ENCODE data around the gene HDAC7. TPM values are rescaled to one million over a fixed set of nuclear protein-coding genes. Genes with fewer than 3 reads are reported as not detected.

Gene HDAC7
- polyA plus RNA-seq: 10 to 100 TPM; 20.9 to 35.6 TPM

- Histone ChIP-seq H3K36me3 (ENCODE audit: control insufficient read depth in 2 of 2, insufficient read depth in 2 of 2, low read length in 1 of 2) (no peaks in the 10 kb centered on the region), H3K4me3 (ENCODE audit: low read depth in 1 of 2, low read length in 2 of 2) (peak within 1 kb of the TSS; percentile 77 to 94), H3K27me3 (ENCODE audit: control insufficient read depth in 1 of 2, insufficient read depth in 2 of 2, low read length in 2 of 2) (no peaks in the 10 kb centered on the region), H3K4me1 (ENCODE audit: control insufficient read depth in 2 of 2, insufficient read depth in 2 of 2, low read length in 1 of 2) (peaks cover 2 to 31% of the 10 kb centered on the region in 2 donors), H3K9me3 (ENCODE audit: control insufficient read depth in 2 of 2, insufficient read depth in 1 of 2, low read depth in 1 of 2, low read length in 1 of 2) (no peaks in the 10 kb centered on the region), H3K27ac (ENCODE audit: low read depth in 2 of 2, low read length in 1 of 2) (peak within 1 kb of the TSS; percentile 98)
- 0% methylated on average over 44 to 58 of the region's 58 CpGs for WGBS, 2 donors
Measured at GRCh38 chr12:47819896-47820630, at the start of gene HDAC7. TSS of gene HDAC7 (minus strand) at chr12:47819903. CDS start at chr12:47819785, 118 bp downstream.

DNA sequence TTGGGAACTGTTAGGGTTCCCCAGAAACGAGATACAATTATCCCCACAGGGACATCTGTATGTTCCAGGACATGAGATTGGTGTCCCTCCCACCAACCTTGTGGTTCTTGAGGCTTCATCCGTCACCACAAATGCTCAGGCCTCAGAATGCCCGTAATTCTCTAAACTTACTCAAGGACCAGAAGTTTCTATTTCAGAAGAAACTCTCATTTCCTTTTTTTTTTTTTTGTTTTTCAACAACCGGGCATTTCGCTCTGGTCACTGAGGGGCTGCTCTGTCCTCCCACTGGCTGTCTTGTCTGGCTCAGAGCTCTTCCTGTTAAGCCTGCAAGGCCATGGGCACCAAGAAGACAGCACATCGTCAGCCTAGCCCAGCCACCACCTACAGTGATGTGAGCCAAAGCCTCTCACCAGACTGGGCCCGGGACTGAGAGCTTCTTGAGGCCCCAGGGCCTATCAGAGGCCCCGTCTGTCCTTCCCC lies 48.9 kb upstream of the HDAC7 start:
- H3K4me3 ChIP-seq (ENCODE audit: low read depth in 1 of 2, low read length in 2 of 2): no peak overlapping the region
- H3K4me1 ChIP-seq (ENCODE audit: control insufficient read depth in 2 of 2, insufficient read depth in 2 of 2, low read length in 1 of 2): peaks cover 4 to 16% of the 10 kb centered on the region in 2 donors
- H3K27ac ChIP-seq (ENCODE audit: low read depth in 2 of 2, low read length in 1 of 2): no peak overlapping the region
- H3K9me3 ChIP-seq (ENCODE audit: control insufficient read depth in 2 of 2, insufficient read depth in 1 of 2, low read depth in 1 of 2, low read length in 1 of 2): no peaks in the 10 kb centered on the region
- no peaks in the 10 kb centered on the region for H3K27me3 ChIP-seq (ENCODE audit: control insufficient read depth in 1 of 2, insufficient read depth in 2 of 2, low read length in 2 of 2)
- peaks cover 0 to 2% of the 10 kb centered on the region in 2 donors for H3K36me3 ChIP-seq (ENCODE audit: control insufficient read depth in 2 of 2, insufficient read depth in 2 of 2, low read length in 1 of 2)
- 78 to 81% methylated on average over 8 of the region's 8 CpGs for WGBS, 2 donors

DNA sequence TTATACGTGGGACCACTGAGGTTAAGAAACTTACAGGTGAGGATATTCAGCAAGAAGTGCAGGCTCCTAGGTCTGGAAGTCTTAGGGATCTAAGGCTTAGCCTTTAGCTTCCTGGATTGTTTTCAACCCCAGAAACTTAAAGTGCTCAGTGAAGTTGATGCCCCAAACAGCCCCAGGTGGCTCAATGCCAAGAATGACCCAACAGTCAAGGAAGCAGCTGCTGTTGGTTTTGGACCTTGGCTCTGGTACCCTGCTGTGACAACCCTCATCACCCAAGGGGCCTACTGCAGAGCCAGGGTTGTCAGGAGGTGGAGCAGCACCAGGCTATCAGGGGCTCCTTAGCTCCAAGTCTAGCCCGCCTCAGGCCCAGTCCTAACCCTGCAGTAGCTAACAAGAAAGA lies 48.3 kb upstream of the HDAC7 start:
- Histone ChIP-seq H3K9me3 (ENCODE audit: control insufficient read depth in 2 of 2, insufficient read depth in 1 of 2, low read depth in 1 of 2, low read length in 1 of 2) (no peaks in the 10 kb centered on the region), H3K27me3 (ENCODE audit: control insufficient read depth in 1 of 2, insufficient read depth in 2 of 2, low read length in 2 of 2) (no peaks in the 10 kb centered on the region), H3K4me3 (ENCODE audit: low read depth in 1 of 2, low read length in 2 of 2) (no peak overlapping the region), H3K27ac (ENCODE audit: low read depth in 2 of 2, low read length in 1 of 2) (no peak overlapping the region), H3K36me3 (ENCODE audit: control insufficient read depth in 2 of 2, insufficient read depth in 2 of 2, low read length in 1 of 2) (peaks cover 0 to 2% of the 10 kb centered on the region in 2 donors), H3K4me1 (ENCODE audit: control insufficient read depth in 2 of 2, insufficient read depth in 2 of 2, low read length in 1 of 2) (peaks cover 4 to 21% of the 10 kb centered on the region in 2 donors)
- WGBS, 2 donors: 86 to 91% methylated on average over 2 of the region's 2 CpGs

GRCh38 chr12:47867495-47867941 lies 47.8 kb upstream of the HDAC7 start:
- Histone ChIP-seq H3K36me3 (ENCODE audit: control insufficient read depth in 2 of 2, insufficient read depth in 2 of 2, low read length in 1 of 2) (peaks cover 0 to 4% of the 10 kb centered on the region in 2 donors), H3K4me1 (ENCODE audit: control insufficient read depth in 2 of 2, insufficient read depth in 2 of 2, low read length in 1 of 2) (peaks cover 6 to 26% of the 10 kb centered on the region in 2 donors), H3K9me3 (ENCODE audit: control insufficient read depth in 2 of 2, insufficient read depth in 1 of 2, low read depth in 1 of 2, low read length in 1 of 2) (no peaks in the 10 kb centered on the region), H3K27me3 (ENCODE audit: control insufficient read depth in 1 of 2, insufficient read depth in 2 of 2, low read length in 2 of 2) (no peaks in the 10 kb centered on the region), H3K27ac (ENCODE audit: low read depth in 2 of 2, low read length in 1 of 2) (no peak overlapping the region), H3K4me3 (ENCODE audit: low read depth in 1 of 2, low read length in 2 of 2) (no peak overlapping the region)
- WGBS, 2 donors: 78 to 83% methylated on average over 4 of the region's 4 CpGs

DNA sequence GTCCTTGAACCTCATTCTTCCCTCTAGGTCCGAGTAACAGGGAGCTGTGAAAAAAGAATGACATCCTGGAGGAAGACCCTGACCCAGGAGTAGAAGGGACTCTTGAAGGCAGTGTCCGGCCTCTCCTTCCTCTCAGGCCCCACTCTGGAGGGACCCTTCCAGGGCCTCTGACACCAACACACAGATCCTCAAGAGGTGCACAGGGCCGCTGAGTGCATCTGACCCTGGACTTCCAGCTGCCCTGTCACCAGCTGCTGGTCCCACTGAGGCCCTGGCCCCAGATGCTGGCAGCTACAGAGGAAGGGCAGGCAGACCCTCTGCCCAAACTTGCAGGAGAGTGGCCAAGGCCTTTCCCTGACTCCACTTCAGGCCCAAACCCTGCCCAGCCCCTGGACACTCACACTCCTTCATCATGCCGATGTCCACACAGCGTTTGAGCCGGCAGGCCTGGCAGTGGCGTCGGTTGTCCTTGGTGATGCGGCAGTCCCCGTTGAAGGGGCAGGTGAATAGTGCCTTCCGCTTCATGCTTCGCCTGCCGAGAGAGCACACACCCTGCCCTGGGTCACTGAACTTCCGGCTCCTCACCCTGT lies 45.0 kb upstream of the HDAC7 start:
- Histone ChIP-seq H3K36me3 (ENCODE audit: control insufficient read depth in 2 of 2, insufficient read depth in 2 of 2, low read length in 1 of 2) (peaks cover 0 to 4% of the 10 kb centered on the region in 2 donors), H3K4me1 (ENCODE audit: control insufficient read depth in 2 of 2, insufficient read depth in 2 of 2, low read length in 1 of 2) (peaks cover 2 to 21% of the 10 kb centered on the region in 2 donors), H3K27ac (ENCODE audit: low read depth in 2 of 2, low read length in 1 of 2) (peak overlapping the region in 1 of 2 donors; percentile 95), H3K9me3 (ENCODE audit: control insufficient read depth in 2 of 2, insufficient read depth in 1 of 2, low read depth in 1 of 2, low read length in 1 of 2) (no peaks in the 10 kb centered on the region), H3K4me3 (ENCODE audit: low read depth in 1 of 2, low read length in 2 of 2) (no peak overlapping the region), H3K27me3 (ENCODE audit: control insufficient read depth in 1 of 2, insufficient read depth in 2 of 2, low read length in 2 of 2) (no peaks in the 10 kb centered on the region)
- 93 to 94% methylated on average over 14 of the region's 14 CpGs for WGBS, 2 donors

GRCh38 chr12:47863985-47864384 lies 44.3 kb upstream of the HDAC7 start:
- Histone ChIP-seq H3K27ac (ENCODE audit: low read depth in 2 of 2, low read length in 1 of 2) (peak overlapping the region; percentile 78 to 95), H3K9me3 (ENCODE audit: control insufficient read depth in 2 of 2, insufficient read depth in 1 of 2, low read depth in 1 of 2, low read length in 1 of 2) (no peaks in the 10 kb centered on the region), H3K36me3 (ENCODE audit: control insufficient read depth in 2 of 2, insufficient read depth in 2 of 2, low read length in 1 of 2) (peaks cover 0 to 4% of the 10 kb centered on the region in 2 donors), H3K4me1 (ENCODE audit: control insufficient read depth in 2 of 2, insufficient read depth in 2 of 2, low read length in 1 of 2) (peaks cover 4 to 25% of the 10 kb centered on the region in 2 donors), H3K4me3 (ENCODE audit: low read depth in 1 of 2, low read length in 2 of 2) (no peak overlapping the region), H3K27me3 (ENCODE audit: control insufficient read depth in 1 of 2, insufficient read depth in 2 of 2, low read length in 2 of 2) (no peaks in the 10 kb centered on the region)
- WGBS, 2 donors: 66 to 74% methylated on average over 6 of the region's 6 CpGs

GRCh38 chr12:47863467-47863866 lies 43.8 kb upstream of the HDAC7 start:
- Histone ChIP-seq H3K4me3 (ENCODE audit: low read depth in 1 of 2, low read length in 2 of 2) (no peak overlapping the region), H3K27me3 (ENCODE audit: control insufficient read depth in 1 of 2, insufficient read depth in 2 of 2, low read length in 2 of 2) (no peaks in the 10 kb centered on the region), H3K4me1 (ENCODE audit: control insufficient read depth in 2 of 2, insufficient read depth in 2 of 2, low read length in 1 of 2) (peaks cover 4 to 30% of the 10 kb centered on the region in 2 donors), H3K9me3 (ENCODE audit: control insufficient read depth in 2 of 2, insufficient read depth in 1 of 2, low read depth in 1 of 2, low read length in 1 of 2) (no peaks in the 10 kb centered on the region), H3K27ac (ENCODE audit: low read depth in 2 of 2, low read length in 1 of 2) (peak overlapping the region; percentile 78 to 95), H3K36me3 (ENCODE audit: control insufficient read depth in 2 of 2, insufficient read depth in 2 of 2, low read length in 1 of 2) (peaks cover 0 to 4% of the 10 kb centered on the region in 2 donors)
- WGBS, 2 donors: 55 to 69% methylated on average over 7 of the region's 7 CpGs

DNA sequence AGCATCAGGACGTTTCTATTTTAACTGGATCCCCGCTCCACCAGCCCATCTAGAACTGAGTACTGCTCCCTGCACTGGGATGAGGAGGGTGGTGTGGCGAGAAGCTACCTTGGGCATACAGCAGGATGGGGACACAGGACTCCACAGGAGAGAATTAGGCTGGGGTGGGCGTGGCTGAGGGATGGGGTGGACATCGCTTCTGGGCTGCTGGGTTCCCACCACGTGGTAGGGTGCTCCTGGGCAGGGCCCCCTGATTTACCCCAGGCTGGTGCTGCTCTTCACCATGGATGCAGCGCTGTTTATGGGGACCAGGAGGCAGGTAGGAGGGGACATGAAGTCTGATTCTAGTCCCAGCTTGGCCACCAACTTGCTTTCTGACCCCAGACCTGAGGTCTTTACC lies 43.2 kb upstream of the HDAC7 start:
- H3K27ac ChIP-seq (ENCODE audit: low read depth in 2 of 2, low read length in 1 of 2): peak overlapping the region in 1 of 2 donors; percentile 83

DNA sequence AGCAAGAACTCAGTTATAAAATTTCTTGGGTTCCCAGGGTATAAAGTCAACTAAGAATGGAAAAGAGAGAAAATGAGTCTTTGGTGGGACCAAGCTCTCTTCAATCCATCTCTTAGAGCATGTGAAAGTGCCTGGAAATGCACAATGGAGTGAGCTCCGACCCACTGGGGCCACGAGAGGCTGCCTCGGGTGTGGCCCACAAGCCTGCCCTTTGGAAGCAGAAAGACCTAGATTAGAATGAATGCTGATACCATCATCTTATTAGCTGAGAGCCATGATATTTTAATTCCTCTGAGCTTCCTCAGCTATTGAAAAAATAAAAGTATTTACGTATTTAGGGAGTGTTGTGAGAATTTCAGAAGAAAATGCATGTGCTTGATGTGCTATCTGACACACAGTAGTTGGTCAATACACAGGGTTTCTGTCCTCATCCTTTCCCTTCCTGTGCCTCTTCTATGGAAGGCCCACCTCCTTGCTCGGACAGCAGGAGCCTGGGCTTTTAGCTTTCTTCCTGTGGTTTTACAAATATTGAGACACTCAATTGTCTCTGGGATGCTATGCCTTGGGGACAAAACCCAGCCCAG lies 42.6 kb upstream of the HDAC7 start:
- Histone ChIP-seq H3K36me3 (ENCODE audit: control insufficient read depth in 2 of 2, insufficient read depth in 2 of 2, low read length in 1 of 2) (peaks cover 0 to 3% of the 10 kb centered on the region in 2 donors), H3K27ac (ENCODE audit: low read depth in 2 of 2, low read length in 1 of 2) (peak overlapping the region in 1 of 2 donors; percentile 14), H3K4me3 (ENCODE audit: low read depth in 1 of 2, low read length in 2 of 2) (no peak overlapping the region), H3K4me1 (ENCODE audit: control insufficient read depth in 2 of 2, insufficient read depth in 2 of 2, low read length in 1 of 2) (peaks cover 4 to 27% of the 10 kb centered on the region in 2 donors), H3K9me3 (ENCODE audit: control insufficient read depth in 2 of 2, insufficient read depth in 1 of 2, low read depth in 1 of 2, low read length in 1 of 2) (no peaks in the 10 kb centered on the region), H3K27me3 (ENCODE audit: control insufficient read depth in 1 of 2, insufficient read depth in 2 of 2, low read length in 2 of 2) (no peaks in the 10 kb centered on the region)
- 60 to 77% methylated on average over 5 of the region's 5 CpGs for WGBS, 2 donors

More for the DNA sequence above, 43.2 kb upstream of the HDAC7 start:
- Histone ChIP-seq H3K4me1 (ENCODE audit: control insufficient read depth in 2 of 2, insufficient read depth in 2 of 2, low read length in 1 of 2) (peaks cover 4 to 30% of the 10 kb centered on the region in 2 donors), H3K9me3 (ENCODE audit: control insufficient read depth in 2 of 2, insufficient read depth in 1 of 2, low read depth in 1 of 2, low read length in 1 of 2) (no peaks in the 10 kb centered on the region), H3K27me3 (ENCODE audit: control insufficient read depth in 1 of 2, insufficient read depth in 2 of 2, low read length in 2 of 2) (no peaks in the 10 kb centered on the region), H3K4me3 (ENCODE audit: low read depth in 1 of 2, low read length in 2 of 2) (no peak overlapping the region), H3K36me3 (ENCODE audit: control insufficient read depth in 2 of 2, insufficient read depth in 2 of 2, low read length in 1 of 2) (peaks cover 0 to 4% of the 10 kb centered on the region in 2 donors)
- WGBS, 2 donors: 87 to 89% methylated on average over 7 of the region's 7 CpGs
